Measurements from ENCODE around the gene GM2A.

GRCh38 chr5:151267491-151268260, 14.7 kb downstream of the GM2A start:
- TF ChIP-seq CTCF (IDR thresholded peaks at IDR 0.05) = no peak
- TF ChIP-seq POLR2A (IDR thresholded peaks at IDR 0.05) = no peak

All from right lobe of liver (tissue), 4 donors.